HG03066 (cell line): ENCODE data around the gene CCDC28A.
A peak's percentile ranks its signal among the peaks of the same experiment; 100 is the strongest.

Experiments used
- ATAC-seq: cut with Tn5 transposase; IDR thresholded peaks from one replicate; pipeline ENCODE4 v1.9.1; 2021; ENCODE audit warnings: low read depth; ENCODE audit not compliant: unreplicated experiment

CCDC28A gene

DNA sequence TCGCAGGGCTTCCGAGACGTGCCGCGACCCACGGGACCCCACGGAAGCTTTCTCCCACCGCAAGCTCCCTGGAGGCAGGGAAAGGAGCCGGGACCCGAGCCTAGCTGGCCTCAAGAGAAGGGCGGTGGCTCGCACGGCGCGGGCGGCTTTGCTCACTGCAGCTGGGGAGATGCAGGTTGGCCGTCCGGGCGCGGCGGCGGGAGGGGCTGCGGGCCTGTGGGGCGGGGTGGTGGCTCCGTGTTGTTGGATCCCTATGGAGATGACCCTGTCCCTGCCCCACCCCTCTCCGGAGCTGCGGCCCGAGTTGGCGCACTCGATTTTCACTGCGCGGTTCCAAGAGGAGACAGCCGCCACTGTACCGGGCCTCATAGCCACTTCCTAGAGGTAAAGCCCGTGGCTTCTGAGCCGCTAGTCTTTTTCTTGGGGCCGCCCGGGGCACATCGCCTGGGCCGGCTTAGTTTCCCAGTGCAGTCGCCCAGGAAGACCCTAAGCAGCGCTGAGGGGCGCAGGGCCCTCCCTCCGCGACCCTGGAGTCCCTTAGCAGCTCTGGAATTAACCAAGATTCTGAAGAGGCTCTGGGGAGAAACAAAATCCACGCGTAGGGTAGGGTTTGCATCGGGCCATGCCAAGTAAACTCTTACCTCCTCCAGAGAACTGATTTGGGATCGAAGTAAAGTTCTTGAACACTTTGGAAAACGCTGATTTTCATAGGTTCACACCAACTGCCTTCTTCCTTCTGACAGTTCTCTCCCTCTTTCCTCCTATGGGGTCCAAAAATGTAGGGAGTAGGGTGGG lies 22.4 kb downstream of the CCDC28A start, which contains the start of gene ECT2L:
TSS of gene ECT2L (plus strand) at position 279 of the 795 bp plus-strand sequence. CDS start 17,188 bp downstream, outside the sequence.
- peak; percentile 50 for ATAC-seq

DNA sequence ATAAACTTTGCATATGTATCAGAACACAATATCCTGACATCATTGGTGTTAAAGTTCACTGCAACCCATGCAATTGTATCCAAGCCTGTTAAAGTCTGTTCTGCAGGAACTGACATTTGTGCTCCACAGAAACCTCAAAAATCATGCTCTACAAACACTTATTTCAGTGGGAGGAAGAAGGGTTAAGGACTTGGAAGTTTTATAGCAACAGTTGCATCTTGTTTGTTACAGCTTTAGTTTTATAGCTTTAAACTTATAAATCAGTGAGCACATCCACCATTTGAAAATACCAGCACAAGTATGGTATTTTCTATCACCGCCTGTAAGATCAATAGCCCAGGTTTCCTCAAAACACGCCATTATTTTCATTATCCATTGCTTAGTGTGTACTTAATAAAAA lies 23.2 kb downstream of the CCDC28A start:
- ATAC-seq = no peak

DNA sequence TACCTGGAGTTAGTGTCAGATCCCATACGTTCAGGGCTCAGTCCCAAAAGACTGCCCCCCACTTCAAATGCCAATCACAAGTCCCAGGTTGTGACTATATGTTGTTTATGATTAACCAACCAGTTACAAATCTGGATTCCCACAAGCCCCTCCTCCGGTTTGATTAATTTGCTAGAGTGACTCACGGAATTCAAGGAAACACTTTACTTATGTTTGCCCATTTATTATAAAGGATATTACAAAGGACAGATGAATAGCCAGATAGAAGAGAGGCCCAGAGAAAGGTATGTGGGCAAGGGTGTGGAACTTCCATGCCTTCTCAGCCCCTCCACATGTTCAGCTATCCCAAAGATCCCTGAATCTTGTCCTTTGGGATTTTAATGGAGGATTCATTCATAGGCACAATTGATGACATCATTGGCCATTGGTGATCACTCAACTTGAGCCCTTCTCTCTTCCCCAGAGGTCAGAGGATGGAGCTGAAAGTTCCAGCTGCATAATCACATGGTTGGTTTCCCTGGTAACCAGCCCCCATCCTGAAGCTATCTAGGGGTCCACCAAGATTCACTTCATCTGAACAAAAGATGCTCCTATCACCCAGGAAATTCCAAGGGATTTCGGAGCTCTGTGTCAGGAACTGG lies 24.4 kb downstream of the CCDC28A start:
- ATAC-seq = no peak

DNA sequence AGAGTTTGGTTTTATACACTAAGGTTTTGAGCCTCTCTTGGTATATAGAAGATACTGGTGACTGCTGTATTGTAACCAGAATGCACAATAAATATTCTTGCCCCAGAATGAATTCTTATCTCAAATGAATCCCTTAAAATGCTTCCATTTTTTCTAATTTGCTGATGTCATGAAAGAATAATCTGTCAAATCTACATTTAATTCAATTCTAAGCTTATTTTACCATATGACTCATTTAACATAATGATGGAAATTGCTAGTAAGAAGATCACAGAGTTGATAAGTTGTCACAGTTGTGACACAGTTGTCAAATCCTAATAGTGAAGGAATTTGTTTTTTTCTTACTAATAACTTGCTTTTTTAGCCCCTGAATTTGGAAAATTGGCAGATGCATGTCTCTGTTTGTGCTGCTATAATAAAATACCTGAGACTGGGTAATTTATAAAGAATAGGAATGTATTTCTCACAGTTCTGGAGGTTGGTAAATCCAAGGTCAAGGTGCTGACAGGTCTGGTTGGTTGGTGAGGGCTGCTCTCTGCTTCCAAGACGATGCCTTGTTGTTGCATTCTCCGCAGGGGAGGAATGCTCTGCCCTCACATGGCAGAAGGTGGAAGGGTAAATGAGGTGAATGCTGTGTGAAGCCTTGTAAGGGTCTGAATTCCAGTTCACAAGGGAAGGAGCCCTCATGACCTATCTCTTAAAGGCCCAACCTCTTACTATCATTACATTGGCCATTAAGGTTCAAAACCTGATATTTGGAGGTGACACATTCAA lies 27.0 kb downstream of the CCDC28A start:
- no peak for ATAC-seq

DNA sequence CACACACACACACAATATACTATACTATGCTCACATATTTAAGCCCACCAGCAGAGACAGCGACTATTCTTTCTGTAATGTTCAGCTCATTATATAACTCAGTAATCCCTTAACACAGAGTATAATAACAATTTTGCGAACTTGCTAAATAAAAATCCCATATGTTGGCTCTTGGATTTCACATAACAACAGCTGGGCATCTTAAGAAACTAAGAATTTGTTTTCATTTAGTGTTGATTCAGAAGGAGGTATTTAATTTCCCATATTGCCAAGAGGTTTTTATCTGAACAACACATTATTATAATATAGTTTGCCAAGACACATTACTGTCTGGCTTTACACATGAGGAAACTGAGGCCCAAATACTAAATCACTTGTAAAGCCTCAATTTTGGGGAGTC lies 29.8 kb downstream of the CCDC28A start:
- ATAC-seq = no peak

DNA sequence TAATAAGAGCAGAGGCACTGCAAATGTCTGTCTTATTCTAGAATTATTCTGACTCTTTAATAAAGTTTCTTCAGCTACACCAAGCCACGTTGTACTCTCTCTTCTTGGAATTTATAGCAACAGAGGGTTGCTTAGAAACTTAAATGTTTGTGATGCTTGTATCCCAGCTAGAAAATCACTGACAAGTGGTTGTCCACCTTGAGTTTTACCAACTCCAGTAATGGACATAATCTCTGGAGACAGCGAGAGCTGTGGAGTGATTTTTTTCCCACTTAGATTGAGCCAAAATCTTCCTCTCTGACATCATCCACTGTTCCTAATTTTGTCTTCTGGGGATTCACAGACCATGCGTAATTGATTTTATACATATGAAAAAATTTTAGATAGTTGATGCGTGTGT lies 30.3 kb downstream of the CCDC28A start:
- ATAC-seq = no peak

DNA sequence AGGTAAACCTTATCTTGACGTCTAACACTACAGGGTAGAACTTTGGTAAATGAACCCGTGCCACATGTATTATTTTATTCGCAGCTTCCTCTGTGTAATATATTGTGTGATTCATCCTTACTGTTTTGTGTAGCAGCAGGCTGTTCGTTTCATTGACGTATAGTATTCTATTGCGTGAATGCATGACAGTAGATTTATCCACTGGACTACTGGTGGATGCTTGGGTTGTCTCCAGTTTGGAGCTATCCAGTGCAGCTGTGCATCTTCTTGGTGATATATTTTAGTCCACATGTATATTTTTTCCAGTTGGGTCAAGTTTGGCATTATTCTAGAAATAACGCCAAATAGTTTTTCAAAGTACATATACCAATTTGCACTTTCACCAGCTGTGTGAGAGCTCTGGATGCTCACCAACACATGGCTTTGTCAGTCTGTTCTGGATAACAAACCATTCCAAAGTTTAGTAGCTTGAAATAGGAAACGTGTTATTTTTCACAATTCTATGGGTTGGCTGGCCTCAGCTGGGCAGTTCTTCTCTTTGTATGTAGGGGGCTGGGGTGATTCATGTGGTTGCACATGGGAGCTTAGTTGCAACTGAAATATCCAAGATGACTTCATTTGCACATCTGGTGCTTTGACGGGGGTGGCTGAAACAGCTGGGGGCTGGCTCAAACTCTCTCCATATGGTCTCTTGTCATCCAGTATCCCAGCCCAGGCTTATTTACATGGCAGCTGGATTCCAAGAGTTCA lies 31.6 kb downstream of the CCDC28A start:
- no peak for ATAC-seq

DNA sequence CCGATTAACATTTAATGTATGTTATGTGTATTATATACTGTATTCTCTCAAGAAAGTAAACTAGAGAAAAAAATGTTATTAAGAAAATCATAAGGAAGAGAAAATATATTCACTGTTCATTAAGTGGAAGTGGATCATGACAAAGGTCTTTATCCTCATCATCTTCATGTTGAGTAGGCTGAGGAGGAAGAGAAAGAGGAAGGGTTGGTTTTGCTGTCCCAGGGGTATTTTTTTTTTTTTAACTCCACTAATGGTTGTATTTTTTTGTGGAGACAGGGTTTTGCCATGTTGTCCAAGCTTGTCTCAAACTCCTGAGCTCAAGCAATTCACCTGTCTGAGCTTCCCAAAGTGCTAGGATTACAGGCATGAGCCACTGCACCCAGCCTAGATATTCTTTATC lies 33.3 kb downstream of the CCDC28A start:
- no peak for ATAC-seq

DNA sequence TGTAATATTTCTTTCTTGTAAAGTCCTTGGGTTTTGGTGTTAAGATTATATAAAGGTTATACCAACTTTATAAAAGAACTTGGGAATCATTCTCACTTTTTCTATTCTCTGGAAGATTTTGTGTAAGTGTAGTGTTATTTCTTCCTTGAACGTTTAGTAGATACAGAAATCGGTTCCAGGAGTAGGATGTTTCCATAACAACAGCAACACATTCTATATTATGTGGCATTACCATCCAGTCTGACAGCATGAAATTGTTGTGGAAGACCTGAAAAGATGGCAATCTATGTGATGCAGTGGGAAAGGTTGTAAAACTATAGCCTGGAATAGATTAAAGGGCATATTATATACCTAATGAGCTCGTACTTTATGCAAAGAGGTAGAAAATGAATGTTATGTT lies 36.1 kb downstream of the CCDC28A start:
- ATAC-seq = no peak

DNA sequence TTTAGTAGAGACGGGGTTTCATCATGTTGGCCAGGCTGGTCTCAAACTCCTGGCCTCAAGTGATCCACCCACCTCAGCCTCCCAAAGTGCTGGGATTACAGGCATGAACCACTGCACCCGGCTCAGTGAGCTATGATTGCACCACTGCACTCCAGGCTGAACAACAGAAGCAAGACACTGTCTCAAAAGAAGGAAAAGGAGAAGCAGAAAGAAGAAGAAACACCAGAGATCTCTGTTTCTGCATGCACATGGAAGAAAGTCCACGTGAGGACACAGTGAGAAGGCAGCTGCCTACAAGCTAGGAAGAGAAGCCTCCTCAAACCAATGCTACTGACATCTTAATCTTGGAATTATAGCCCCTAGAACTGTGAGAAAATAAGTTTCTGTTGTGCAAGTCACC lies 38.3 kb downstream of the CCDC28A start:
- ATAC-seq = no peak

DNA sequence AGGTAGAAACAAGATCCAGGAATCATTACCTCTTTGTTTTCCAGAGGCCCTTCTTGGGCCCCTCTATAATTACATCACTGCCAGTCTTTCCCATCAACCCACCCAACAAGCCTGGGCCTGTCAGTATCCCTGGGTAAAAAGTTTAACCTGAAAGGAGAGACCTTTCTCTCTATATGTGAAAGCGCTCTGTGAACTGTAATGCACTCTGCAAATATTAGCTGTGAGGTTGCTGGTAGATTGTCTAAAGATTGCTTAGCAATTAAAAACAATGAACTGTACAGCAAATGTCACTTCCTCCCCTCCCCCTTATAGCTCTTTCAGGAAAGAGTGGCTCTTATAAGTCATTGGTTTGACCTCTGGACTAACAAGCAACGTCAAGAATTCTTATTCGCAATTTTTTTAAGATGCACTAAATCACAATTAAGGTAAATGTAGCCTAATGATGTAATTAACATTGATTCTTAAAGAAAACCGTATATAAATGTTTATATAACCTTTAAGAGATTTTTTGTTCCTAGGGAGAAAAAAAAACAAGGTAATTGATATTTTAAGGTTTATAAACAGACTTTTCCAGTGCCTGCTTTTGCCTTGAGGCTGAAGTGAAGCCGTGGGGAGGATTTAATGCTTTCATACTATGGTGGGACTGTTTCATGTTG lies 40.7 kb downstream of the CCDC28A start:
- no peak for ATAC-seq

DNA sequence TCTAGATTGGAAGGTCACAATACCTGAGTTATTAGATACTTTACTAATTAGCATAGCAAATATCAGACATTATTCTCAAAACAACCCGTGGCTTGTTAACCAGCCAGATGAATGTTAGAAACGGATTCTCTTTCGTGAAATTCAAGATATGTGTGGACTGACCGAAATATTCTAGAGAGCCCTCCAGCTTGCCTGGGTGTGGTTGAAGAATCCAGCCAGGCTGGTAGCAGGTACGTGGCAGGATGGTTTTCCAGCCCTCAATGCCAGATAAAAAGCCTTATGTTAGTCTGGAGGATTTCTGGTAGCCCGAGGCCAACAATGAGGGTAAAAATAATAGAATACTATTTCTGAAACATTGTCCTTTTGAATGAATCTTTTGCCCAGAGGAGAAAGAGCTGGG lies 41.7 kb downstream of the CCDC28A start:
- ATAC-seq = no peak

DNA sequence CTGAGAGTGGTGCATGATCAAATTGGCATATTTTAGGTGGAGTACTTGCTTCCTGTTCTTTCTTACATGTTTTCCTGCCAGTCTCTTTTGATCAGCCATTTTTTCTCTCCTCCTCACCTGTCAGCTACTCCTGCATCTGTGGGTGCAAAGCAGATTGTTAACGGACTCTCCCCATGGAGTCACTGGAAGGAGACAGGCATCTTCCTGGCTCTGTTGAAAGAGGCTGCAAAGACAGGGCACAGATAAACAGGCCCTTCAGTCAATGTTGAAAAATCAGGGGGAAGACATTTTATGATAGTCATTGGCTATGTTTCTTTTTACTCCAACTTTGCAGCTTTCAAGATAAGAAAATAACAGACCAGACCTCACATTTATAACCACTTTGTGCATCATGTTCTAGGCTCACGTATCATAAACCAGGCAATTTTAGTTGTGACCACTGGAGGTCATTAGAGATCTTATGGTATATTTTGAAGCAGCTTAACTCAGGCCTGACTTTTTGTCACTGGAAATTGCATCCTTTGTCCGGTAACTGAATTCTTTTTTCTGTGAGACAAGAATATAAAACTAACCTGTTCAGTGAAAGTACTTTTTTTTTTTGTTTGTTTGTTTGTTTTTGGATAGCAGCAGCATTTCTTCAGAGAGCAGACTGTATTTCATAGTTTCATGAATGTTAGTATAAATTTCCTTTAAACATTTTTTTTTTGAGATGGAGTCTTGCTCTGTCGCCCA lies 42.4 kb downstream of the CCDC28A start:
- peak; percentile 62 for ATAC-seq

DNA sequence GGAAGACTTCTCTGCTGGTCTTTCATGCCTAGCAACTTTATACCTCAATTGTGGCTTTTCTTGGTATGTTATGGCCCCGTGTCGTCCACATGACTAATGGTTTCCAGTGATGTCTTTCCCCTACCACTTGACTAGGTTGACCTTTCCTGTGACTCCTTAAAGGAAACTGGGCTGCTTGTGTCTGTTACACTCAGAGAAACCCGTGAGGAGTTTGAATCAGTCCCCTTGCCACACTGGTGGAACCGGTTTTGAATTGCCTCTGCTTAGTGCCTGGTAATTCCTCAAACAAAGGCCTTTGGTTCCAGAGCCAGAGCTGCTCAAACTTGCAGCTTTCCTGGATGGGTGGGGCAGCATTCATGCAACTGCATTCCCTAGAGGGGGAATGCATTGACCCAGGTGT lies 44.2 kb downstream of the CCDC28A start:
- no peak for ATAC-seq

DNA sequence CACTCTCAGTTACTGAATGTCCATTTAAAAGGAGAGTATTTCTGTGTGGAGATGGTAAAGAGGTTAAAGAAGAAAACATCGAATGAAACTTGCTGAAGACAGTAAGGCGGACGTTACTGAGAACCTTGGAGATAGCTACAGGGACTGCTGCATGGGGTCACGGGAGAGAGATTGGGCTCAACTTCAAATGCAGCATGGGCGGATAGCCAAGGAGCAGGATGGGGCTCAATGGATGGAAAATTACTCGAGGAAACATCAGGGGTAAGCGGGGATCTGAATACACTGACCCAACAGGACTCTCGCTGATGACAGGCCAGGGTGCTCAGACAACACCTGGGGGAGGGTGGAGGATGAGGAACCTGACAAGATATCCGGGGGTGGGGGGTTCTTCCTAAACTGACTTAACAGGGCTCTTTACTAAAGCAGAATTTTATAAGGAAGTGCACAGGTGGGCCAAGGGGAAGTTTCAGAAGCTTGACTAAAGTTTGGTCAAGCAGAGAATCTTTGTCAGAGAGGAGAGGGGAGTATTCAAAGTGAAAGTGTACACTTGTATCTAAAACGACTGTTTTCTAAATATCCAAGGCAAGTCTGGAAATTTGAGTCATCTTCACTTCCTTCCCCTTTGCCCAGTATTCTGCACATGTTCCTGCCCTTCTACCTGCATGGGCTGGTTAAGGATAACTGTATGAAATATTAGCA lies 45.1 kb downstream of the CCDC28A start:
- ATAC-seq = peak; percentile 74

DNA sequence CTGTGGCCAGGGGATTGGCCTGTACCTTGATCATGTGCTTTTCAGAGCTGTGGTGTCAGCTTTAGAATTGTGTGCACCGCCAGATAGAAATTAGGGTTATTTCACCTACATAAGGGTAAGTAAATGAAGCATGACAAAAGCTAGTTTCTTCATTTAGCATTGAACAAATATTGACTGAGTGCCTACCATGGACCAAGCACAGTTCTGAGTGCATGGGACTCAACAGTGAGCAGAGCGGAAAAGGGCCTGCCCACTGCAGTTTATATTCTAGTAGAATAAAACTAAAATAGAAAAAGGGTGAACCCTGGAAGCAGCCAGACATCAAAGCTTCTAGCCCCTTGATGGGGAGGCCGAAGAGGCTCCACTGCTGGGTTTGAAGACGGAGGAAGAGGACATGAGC lies 48.0 kb downstream of the CCDC28A start:
- no peak for ATAC-seq

DNA sequence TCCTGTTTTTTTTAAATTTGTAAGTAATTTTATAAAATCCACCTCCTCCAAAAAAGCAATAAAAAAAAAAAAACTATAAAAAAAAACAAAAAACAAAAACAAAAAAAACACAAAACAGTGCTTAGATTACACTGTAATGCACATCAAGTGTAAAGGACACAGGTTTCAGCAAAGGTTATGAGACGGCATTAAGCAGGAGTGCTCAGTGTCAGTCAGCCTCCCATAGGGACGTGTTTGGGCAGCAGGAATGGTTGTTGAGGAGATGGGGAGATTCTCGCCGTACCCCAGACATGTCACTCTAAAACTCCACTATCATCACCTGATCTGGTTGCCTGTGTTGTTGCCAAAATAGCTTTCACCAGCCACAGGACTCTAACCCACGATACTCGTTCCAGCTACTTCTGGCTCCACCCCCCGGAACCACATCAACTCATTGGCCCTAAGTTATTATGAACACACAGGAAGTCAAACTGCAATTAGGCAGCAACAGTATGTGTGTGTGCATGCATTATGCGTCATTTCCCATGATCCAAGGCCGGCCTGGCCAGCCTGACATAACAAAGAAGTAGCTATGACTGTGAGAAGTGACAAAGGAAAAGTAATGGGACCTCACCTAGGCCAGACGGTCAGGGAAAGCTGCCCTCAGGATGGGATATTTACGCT lies 51.0 kb downstream of the CCDC28A start:
- no peak for ATAC-seq

DNA sequence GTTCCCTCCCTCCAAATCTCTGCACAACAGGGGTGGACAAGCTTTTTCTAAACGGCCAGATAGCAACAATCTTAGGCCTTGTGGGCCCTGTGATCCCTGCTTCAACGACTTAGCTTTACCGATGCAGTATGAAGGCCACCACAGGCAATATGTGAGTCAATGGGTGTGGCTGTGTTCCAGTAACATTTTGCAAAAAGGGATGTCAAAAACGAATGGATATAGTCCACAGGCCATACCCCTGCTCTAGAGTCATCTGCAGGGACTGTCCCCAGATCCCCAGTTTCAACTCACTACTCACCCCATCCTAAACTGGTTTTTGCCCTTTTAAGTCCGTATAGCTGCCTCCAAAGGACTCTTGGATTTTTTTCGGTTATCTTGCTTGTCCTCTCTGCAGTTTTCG lies 56.7 kb downstream of the CCDC28A start:
- no peak for ATAC-seq
